GM12873 (cell line): ENCODE data around the gene NEO1.

ENCODE experiments used
- CTCF ChIP-seq: IDR thresholded peaks from 2 replicates; pipeline ENCODE4 v1.5.1; 2012; ENCODE audit warnings: low read depth, mild to moderate bottlenecking, moderate library complexity, low read length, control low read depth; ENCODE audit not compliant: insufficient read depth; ENCODE audit errors: missing control alignments

NEO1 gene

GRCh38 chr15:73275862-73276261 lies 223.6 kb downstream of the NEO1 start:
- TF ChIP-seq CTCF: no peak

- no peak for TF ChIP-seq CTCF
Measured at GRCh38 chr15:73282567-73283365, 230.5 kb downstream of the NEO1 start.

GRCh38 chr15:73283366-73283962 lies 231.2 kb downstream of the NEO1 start:
- no peak for TF ChIP-seq CTCF

- TF ChIP-seq CTCF: no peak
Measured at GRCh38 chr15:73284090-73284716, 231.9 kb downstream of the NEO1 start.

- TF ChIP-seq CTCF: no peak
Measured at GRCh38 chr15:73286311-73286710, 234.0 kb downstream of the NEO1 start.

GRCh38 chr15:73287019-73287418 lies 234.8 kb downstream of the NEO1 start:
- TF ChIP-seq CTCF: no peak

- no peak for TF ChIP-seq CTCF
Measured at GRCh38 chr15:73291441-73291840, 239.2 kb downstream of the NEO1 start.
